Brain microvascular endothelial cell (primary cell): ENCODE measurements around the gene WDR11.

ENCODE experiments used
- DNase-seq: peaks from one replicate; pipeline ENCODE4 v3.0.0-alpha.2; 2020
- H3K27ac ChIP-seq: fragments of 250-450 bp; sonication (Bioruptor Pico); 2 replicates; pipeline ENCODE4 v1.5.1; 2020; ENCODE audit warnings: mild to moderate bottlenecking, moderate library complexity
- H3K27me3 ChIP-seq: fragments of 250-450 bp; sonication (Bioruptor Pico); replicated peaks from 2 replicates; pipeline ENCODE4 v1.5.1; 2020; ENCODE audit warnings: mild to moderate bottlenecking
- H3K36me3 ChIP-seq: fragments of 250-450 bp; sonication (Bioruptor Pico); replicated peaks from 2 replicates; pipeline ENCODE4 v1.5.1; 2020; ENCODE audit warnings: mild to moderate bottlenecking
- H3K4me3 ChIP-seq: 2 replicates; pipeline ENCODE4 v1.5.1; 2011; ENCODE audit warnings: low read depth, mild to moderate bottlenecking, control low read depth, low read length, moderate library complexity
- CTCF ChIP-seq: IDR thresholded peaks from 2 replicates; pipeline ENCODE4 v1.5.1; 2011; ENCODE audit warnings: low read depth, mild to moderate bottlenecking, moderate library complexity, low read length, control low read depth, inconsistent platforms; ENCODE audit errors: missing control alignments
- in situ Hi-C: cut with HindIII; loops from 2 replicates; pipeline ENCODE4 v1.10.0; 2017; ENCODE audit warnings: low sequenced_read_pairs, low pct_ligation_motif_present

WDR11 gene

GRCh38 chr10:120929166-120929565 is 78.0 kb downstream of the WDR11 start:
- H3K36me3 ChIP-seq = no peaks in the 10 kb centered on the region
- no peak for DNase-seq
- no peak overlapping the region for H3K4me3 ChIP-seq
- H3K27me3 ChIP-seq = no peaks in the 10 kb centered on the region
- TF ChIP-seq CTCF = no peak
- in situ Hi-C loops = loop anchor here (25.0 kb wide), 1 partner anchor 808 kb away; no protein-coding TSS in a partner anchor
- no peak overlapping the region for H3K27ac ChIP-seq

GRCh38 chr10:120931423-120931822 is 80.3 kb downstream of the WDR11 start:
- Histone ChIP-seq H3K27ac (no peak overlapping the region), H3K4me3 (no peak overlapping the region), H3K36me3 (no peaks in the 10 kb centered on the region), H3K27me3 (no peaks in the 10 kb centered on the region)
- in situ Hi-C loops = loop anchor here (25.0 kb wide), 1 partner anchor 806 kb away; no protein-coding TSS in a partner anchor
- no peak for TF ChIP-seq CTCF
- DNase-seq = no peak

DNA sequence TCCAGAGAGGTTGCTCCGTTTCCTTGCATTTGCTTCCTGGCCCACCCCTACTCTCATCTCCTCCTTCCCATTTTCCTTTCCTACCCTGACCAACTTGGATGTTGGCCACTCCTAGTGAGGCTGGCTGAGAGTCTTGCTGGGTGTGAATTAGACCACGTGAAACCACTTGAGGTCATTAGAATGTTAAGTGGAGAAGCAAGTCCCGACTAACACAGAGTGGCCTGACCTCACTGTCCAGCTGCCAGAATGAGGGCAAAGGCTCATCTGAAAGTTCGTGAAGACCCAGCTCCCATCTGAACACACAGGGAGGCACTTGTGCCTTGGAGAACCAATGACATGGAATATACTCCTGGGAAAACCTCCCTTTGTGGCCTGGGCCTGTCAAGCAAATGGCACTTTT is 80.8 kb downstream of the WDR11 start:
- no peaks in the 10 kb centered on the region for H3K27me3 ChIP-seq
- no peak overlapping the region for H3K27ac ChIP-seq
- no peak for TF ChIP-seq CTCF
- in situ Hi-C loops = loop anchor here (25.0 kb wide), 1 partner anchor 805 kb away; no protein-coding TSS in a partner anchor
- DNase-seq = no peak
- H3K36me3 ChIP-seq = no peaks in the 10 kb centered on the region
- no peak overlapping the region for H3K4me3 ChIP-seq

GRCh38 chr10:120938822-120939221 is 87.7 kb downstream of the WDR11 start:
- Histone ChIP-seq H3K4me3 (no peak overlapping the region), H3K27me3 (no peaks in the 10 kb centered on the region), H3K27ac (no peak overlapping the region), H3K36me3 (no peaks in the 10 kb centered on the region)
- TF ChIP-seq CTCF = no peak
- DNase-seq = no peak
- in situ Hi-C loops = loop anchor here (25.0 kb wide), 1 partner anchor 798 kb away; no protein-coding TSS in a partner anchor

- no peak for TF ChIP-seq CTCF
- H3K27ac ChIP-seq = no peak overlapping the region
- in situ Hi-C loops = loop anchor here (25.0 kb wide), 1 partner anchor 797 kb away; no protein-coding TSS in a partner anchor
- H3K4me3 ChIP-seq = no peak overlapping the region
- no peak for DNase-seq
- H3K27me3 ChIP-seq = no peaks in the 10 kb centered on the region
- no peaks in the 10 kb centered on the region for H3K36me3 ChIP-seq
These were observed 89.2 kb downstream of the WDR11 start for GRCh38 chr10:120940299-120940900.

- in situ Hi-C loops = loop anchor here (25.0 kb wide), 1 partner anchor 796 kb away; no protein-coding TSS in a partner anchor
- DNase-seq = no peak
- no peak for TF ChIP-seq CTCF
- Histone ChIP-seq H3K27ac (no peak overlapping the region), H3K27me3 (no peaks in the 10 kb centered on the region), H3K4me3 (no peak overlapping the region), H3K36me3 (no peaks in the 10 kb centered on the region)
These were observed 90.3 kb downstream of the WDR11 start for GRCh38 chr10:120941501-120941900.
